GM18499 (cell line): ENCODE data around the gene PKNOX2.
"Not testable (repeated sequence)": the region's sequence is repeated elsewhere in the genome, so short reads cannot be mapped to it uniquely, and the experiment has no call there.

ENCODE experiments used
- ATAC-seq: cut with Tn5 transposase; IDR thresholded peaks from one replicate; pipeline ENCODE4 v1.9.1; 2021; ENCODE audit warnings: moderate number of reproducible peaks; ENCODE audit not compliant: insufficient read depth, unreplicated experiment

The PKNOX2 gene

GRCh38 chr11:125199915-125200314 is 35.4 kb downstream of the PKNOX2 start:
- ATAC-seq: no peak

GRCh38 chr11:125200441-125200840 is 35.9 kb downstream of the PKNOX2 start:
- ATAC-seq: no peak

GRCh38 chr11:125201525-125202141 is 37.1 kb downstream of the PKNOX2 start:
- no peak for ATAC-seq

- no peak for ATAC-seq
These were observed 37.9 kb downstream of the PKNOX2 start for GRCh38 chr11:125202362-125202880.

GRCh38 chr11:125202977-125203376 is 38.4 kb downstream of the PKNOX2 start:
- no peak for ATAC-seq

- no peak for ATAC-seq
These were observed 43.4 kb downstream of the PKNOX2 start for GRCh38 chr11:125207866-125208425.

GRCh38 chr11:125210066-125210465 is 45.5 kb downstream of the PKNOX2 start:
- no peak for ATAC-seq

- no peak for ATAC-seq
These were observed 46.8 kb downstream of the PKNOX2 start for GRCh38 chr11:125211191-125211947.

- no peak for ATAC-seq
These were observed 47.4 kb downstream of the PKNOX2 start for GRCh38 chr11:125211948-125212340.

GRCh38 chr11:125214601-125215565 is 50.3 kb downstream of the PKNOX2 start:
- ATAC-seq: no peak

- ATAC-seq: no peak
These were observed 51.4 kb downstream of the PKNOX2 start for GRCh38 chr11:125215976-125216375.

GRCh38 chr11:125218336-125218735 is 53.8 kb downstream of the PKNOX2 start:
- no peak for ATAC-seq

GRCh38 chr11:125221461-125221860 is 56.9 kb downstream of the PKNOX2 start:
- no peak for ATAC-seq

- no peak for ATAC-seq
These were observed 57.9 kb downstream of the PKNOX2 start for GRCh38 chr11:125222494-125222893.

GRCh38 chr11:125223161-125223560 is 58.6 kb downstream of the PKNOX2 start:
- not testable (repeated sequence) for ATAC-seq

- no peak for ATAC-seq
These were observed 59.4 kb downstream of the PKNOX2 start for GRCh38 chr11:125223901-125224361.

GRCh38 chr11:125224391-125225021 is 60.0 kb downstream of the PKNOX2 start:
- ATAC-seq: no peak

- ATAC-seq: no peak
These were observed 60.9 kb downstream of the PKNOX2 start for GRCh38 chr11:125225401-125225800.

- no peak for ATAC-seq
These were observed 61.5 kb downstream of the PKNOX2 start for GRCh38 chr11:125226031-125226430.

GRCh38 chr11:125226706-125227105 is 62.2 kb downstream of the PKNOX2 start:
- ATAC-seq: no peak
